ENCODE data around the gene MORN4. TPM values are rescaled to one million over a fixed set of nuclear protein-coding genes. Genes with fewer than 3 reads are reported as not detected.
"Not testable (repeated sequence)": the region's sequence is repeated elsewhere in the genome, so short reads cannot be mapped to it uniquely, and the experiment has no call there.

MORN4 gene
- total and polyA plus RNA-seq, 8 donors, result 4.3 to 19.8 (median 6.8) TPM; not detected in 3

- no peak overlapping the region for H3K27ac ChIP-seq
- H3K9me3 ChIP-seq, result no peaks in the 10 kb centered on the region
- TF ChIP-seq POLR2A (IDR thresholded peaks at IDR 0.05), result no peak
- TF ChIP-seq CTCF (IDR thresholded peaks at IDR 0.05), result no peak
- TF ChIP-seq POLR2AphosphoS5 (IDR thresholded peaks at IDR 0.05), result no peak
- H3K36me3 ChIP-seq, result no peaks in the 10 kb centered on the region
- H3K4me3 ChIP-seq, result no peak overlapping the region
- H3K4me1 ChIP-seq, result no peaks in the 10 kb centered on the region
- intact Hi-C loops (cut with DNase I; ENCODE audit: low total_unique reads), result no loop called here
- peaks cover 0 to 14% (median 0%) of the 10 kb centered on the region in 3 donors for H3K27me3 ChIP-seq
- DNase-seq, result no peak
- 93 to 94% (median 94%) methylated on average over 7 to 8 of the region's 8 CpGs for WGBS, 5 donors
Measured at GRCh38 chr10:97582169-97582568, 51.1 kb downstream of the MORN4 start.

- Histone ChIP-seq H3K4me3 (no peak overlapping the region), H3K27ac (no peak overlapping the region), H3K27me3 (peaks cover 0 to 14% (median 0%) of the 10 kb centered on the region in 3 donors), H3K4me1 (no peaks in the 10 kb centered on the region), H3K36me3 (no peaks in the 10 kb centered on the region), H3K9me3 (no peaks in the 10 kb centered on the region)
- DNase-seq, result no peak
- intact Hi-C loops (cut with DNase I; ENCODE audit: low total_unique reads), result no loop called here
- TF ChIP-seq POLR2A (IDR thresholded peaks at IDR 0.05) (no peak), POLR2AphosphoS5 (IDR thresholded peaks at IDR 0.05) (no peak), EP300 (IDR thresholded peaks at IDR 0.05) (no peak), CTCF (IDR thresholded peaks at IDR 0.05) (no peak)
- WGBS, 5 donors, result 84 to 91% (median 88%) methylated on average over 9 of the region's 9 CpGs
Measured at GRCh38 chr10:97580421-97581367, 52.6 kb downstream of the MORN4 start.

- Histone ChIP-seq H3K27me3 (peaks cover 0 to 14% (median 0%) of the 10 kb centered on the region in 3 donors), H3K4me3 (no peak overlapping the region), H3K36me3 (no peaks in the 10 kb centered on the region), H3K27ac (no peak overlapping the region), H3K4me1 (peaks cover 0 to 9% (median 0%) of the 10 kb centered on the region in 4 donors), H3K9me3 (no peaks in the 10 kb centered on the region)
- intact Hi-C loops (cut with DNase I; ENCODE audit: low total_unique reads), result no loop called here
- no peak for TF ChIP-seq EP300 (IDR thresholded peaks at IDR 0.05)
- no peak for TF ChIP-seq CTCF (IDR thresholded peaks at IDR 0.05)
- no peak for TF ChIP-seq POLR2AphosphoS5 (IDR thresholded peaks at IDR 0.05)
- no peak for TF ChIP-seq POLR2A (IDR thresholded peaks at IDR 0.05)
- no peak for DNase-seq
- WGBS, 5 donors, result 67 to 89% (median 76%) methylated on average over 38 to 40 of the region's 40 CpGs
Measured at GRCh38 chr10:97578171-97578844, 55.0 kb downstream of the MORN4 start.

GRCh38 chr10:97577701-97578100 is 55.6 kb downstream of the MORN4 start:
- no peaks in the 10 kb centered on the region for H3K36me3 ChIP-seq
- peaks cover 0 to 14% (median 0%) of the 10 kb centered on the region in 3 donors for H3K27me3 ChIP-seq
- DNase-seq, result no peak
- WGBS, 5 donors, result 70 to 86% (median 79%) methylated on average over 7 to 9 of the region's 9 CpGs
- TF ChIP-seq POLR2A (IDR thresholded peaks at IDR 0.05) (no peak), EP300 (IDR thresholded peaks at IDR 0.05) (no peak), CTCF (IDR thresholded peaks at IDR 0.05) (no peak), POLR2AphosphoS5 (IDR thresholded peaks at IDR 0.05) (no peak)
- intact Hi-C loops (cut with DNase I; ENCODE audit: low total_unique reads), result no loop called here
- peaks cover 0 to 13% (median 4%) of the 10 kb centered on the region in 4 donors for H3K4me1 ChIP-seq
- H3K4me3 ChIP-seq, result no peak overlapping the region
- no peaks in the 10 kb centered on the region for H3K9me3 ChIP-seq
- H3K27ac ChIP-seq, result no peak overlapping the region

- Histone ChIP-seq H3K27me3 (peaks cover 0 to 14% (median 0%) of the 10 kb centered on the region in 3 donors), H3K4me1 (peaks cover 10 to 25% (median 14%) of the 10 kb centered on the region in 4 donors)
- DNase-seq; H3K27ac ChIP-seq; H3K4me3 ChIP-seq; intact Hi-C loops (cut with DNase I; ENCODE audit: low total_unique reads); H3K36me3 ChIP-seq; H3K9me3 ChIP-seq: not testable (repeated sequence)
- 37 to 77% (median 62%) methylated on average over 5 of the region's 5 CpGs for WGBS, 5 donors
Measured at GRCh38 chr10:97576487-97576886, 56.8 kb downstream of the MORN4 start.
